ENCODE results near the gene PASK.

PASK gene

DNA sequence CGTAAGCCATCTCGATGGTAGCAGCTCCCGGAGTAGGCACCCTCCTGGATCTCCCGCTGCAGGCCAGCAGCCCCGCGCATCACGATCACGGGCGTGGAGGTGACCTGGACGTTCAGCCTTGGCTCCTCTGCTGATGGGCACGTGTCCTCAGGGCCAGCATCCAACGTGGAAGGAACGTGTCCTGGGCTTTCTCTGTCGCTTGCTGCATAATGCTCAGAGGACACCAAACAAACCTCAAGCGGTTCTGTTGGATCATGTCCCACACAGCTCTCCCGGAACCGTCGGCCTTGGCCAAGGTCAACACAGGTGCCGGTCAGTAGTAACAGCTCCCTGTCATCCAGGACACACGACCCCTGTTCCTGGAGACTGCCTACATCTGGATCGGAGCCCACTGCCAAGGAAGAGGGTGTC lies 23.1 kb downstream of the PASK start:
- H3K27me3 ChIP-seq (ENCODE audit: insufficient read depth, low read length): no peaks in the 10 kb centered on the region
- H3K9me3 ChIP-seq (ENCODE audit: low read length): no peaks in the 10 kb centered on the region
- no peak overlapping the region for H3K4me3 ChIP-seq (ENCODE audit: low read length)
- H3K36me3 ChIP-seq (ENCODE audit: insufficient read depth, low read length): peaks cover 30% of the 10 kb centered on the region
- no peak overlapping the region for H2AFZ ChIP-seq (ENCODE audit: low read depth, low read length)
- H3K4me1 ChIP-seq (ENCODE audit: insufficient read depth, low read length): no peaks in the 10 kb centered on the region

- H3K9me3 ChIP-seq (ENCODE audit: low read length): peaks cover 3% of the 10 kb centered on the region
- peaks cover 34% of the 10 kb centered on the region for H3K36me3 ChIP-seq (ENCODE audit: insufficient read depth, low read length)
- no peaks in the 10 kb centered on the region for H3K4me1 ChIP-seq (ENCODE audit: insufficient read depth, low read length)
- no peaks in the 10 kb centered on the region for H3K27me3 ChIP-seq (ENCODE audit: insufficient read depth, low read length)
- no peak overlapping the region for H2AFZ ChIP-seq (ENCODE audit: low read depth, low read length)
- H3K4me3 ChIP-seq (ENCODE audit: low read length): no peak overlapping the region
Measured at GRCh38 chr2:241125626-241126025, 23.6 kb downstream of the PASK start.

- Histone ChIP-seq H3K27me3 (ENCODE audit: insufficient read depth, low read length) (no peaks in the 10 kb centered on the region), H3K4me1 (ENCODE audit: insufficient read depth, low read length) (no peaks in the 10 kb centered on the region), H3K36me3 (ENCODE audit: insufficient read depth, low read length) (peaks cover 35% of the 10 kb centered on the region), H3K4me3 (ENCODE audit: low read length) (no peak overlapping the region), H2AFZ (ENCODE audit: low read depth, low read length) (no peak overlapping the region), H3K9me3 (ENCODE audit: low read length) (peaks cover 3% of the 10 kb centered on the region)
Measured at GRCh38 chr2:241123816-241124536, 25.3 kb downstream of the PASK start.

- Histone ChIP-seq H3K4me1 (ENCODE audit: insufficient read depth, low read length) (no peaks in the 10 kb centered on the region), H3K27me3 (ENCODE audit: insufficient read depth, low read length) (no peaks in the 10 kb centered on the region), H2AFZ (ENCODE audit: low read depth, low read length) (no peak overlapping the region), H3K4me3 (ENCODE audit: low read length) (no peak overlapping the region), H3K36me3 (ENCODE audit: insufficient read depth, low read length) (peaks cover 40% of the 10 kb centered on the region), H3K9me3 (ENCODE audit: low read length) (peaks cover 3% of the 10 kb centered on the region)
Measured at GRCh38 chr2:241122376-241123002, 26.8 kb downstream of the PASK start.

GRCh38 chr2:241121008-241121407 lies 28.3 kb downstream of the PASK start:
- H3K27me3 ChIP-seq (ENCODE audit: insufficient read depth, low read length): no peaks in the 10 kb centered on the region
- H3K9me3 ChIP-seq (ENCODE audit: low read length): peaks cover 3% of the 10 kb centered on the region
- H3K4me3 ChIP-seq (ENCODE audit: low read length): no peak overlapping the region
- H2AFZ ChIP-seq (ENCODE audit: low read depth, low read length): no peak overlapping the region
- H3K36me3 ChIP-seq (ENCODE audit: insufficient read depth, low read length): peaks cover 35% of the 10 kb centered on the region
- H3K4me1 ChIP-seq (ENCODE audit: insufficient read depth, low read length): no peaks in the 10 kb centered on the region

DNA sequence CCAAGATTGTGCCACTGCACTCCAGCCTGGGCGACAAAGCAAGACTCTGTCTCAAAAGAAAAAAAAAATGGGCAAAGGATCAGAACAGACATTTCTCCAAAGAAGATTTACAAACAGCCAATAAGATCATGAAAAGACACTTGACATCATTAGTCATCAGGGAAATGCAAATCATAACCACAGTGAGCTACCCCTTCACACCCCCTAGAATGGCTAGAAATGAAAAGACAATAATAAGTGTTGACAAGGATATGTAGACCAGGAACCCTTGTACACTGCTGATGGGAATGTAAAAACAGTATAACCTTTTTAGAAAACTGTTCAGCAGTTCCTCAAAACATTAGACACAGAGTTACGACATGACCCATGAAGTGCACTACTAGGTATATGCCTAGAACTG lies 28.8 kb downstream of the PASK start:
- Histone ChIP-seq H3K27me3 (ENCODE audit: insufficient read depth, low read length) (no peaks in the 10 kb centered on the region), H3K4me3 (ENCODE audit: low read length) (no peak overlapping the region), H3K9me3 (ENCODE audit: low read length) (peaks cover 3% of the 10 kb centered on the region), H3K36me3 (ENCODE audit: insufficient read depth, low read length) (peaks cover 36% of the 10 kb centered on the region), H2AFZ (ENCODE audit: low read depth, low read length) (no peak overlapping the region), H3K4me1 (ENCODE audit: insufficient read depth, low read length) (no peaks in the 10 kb centered on the region)

DNA sequence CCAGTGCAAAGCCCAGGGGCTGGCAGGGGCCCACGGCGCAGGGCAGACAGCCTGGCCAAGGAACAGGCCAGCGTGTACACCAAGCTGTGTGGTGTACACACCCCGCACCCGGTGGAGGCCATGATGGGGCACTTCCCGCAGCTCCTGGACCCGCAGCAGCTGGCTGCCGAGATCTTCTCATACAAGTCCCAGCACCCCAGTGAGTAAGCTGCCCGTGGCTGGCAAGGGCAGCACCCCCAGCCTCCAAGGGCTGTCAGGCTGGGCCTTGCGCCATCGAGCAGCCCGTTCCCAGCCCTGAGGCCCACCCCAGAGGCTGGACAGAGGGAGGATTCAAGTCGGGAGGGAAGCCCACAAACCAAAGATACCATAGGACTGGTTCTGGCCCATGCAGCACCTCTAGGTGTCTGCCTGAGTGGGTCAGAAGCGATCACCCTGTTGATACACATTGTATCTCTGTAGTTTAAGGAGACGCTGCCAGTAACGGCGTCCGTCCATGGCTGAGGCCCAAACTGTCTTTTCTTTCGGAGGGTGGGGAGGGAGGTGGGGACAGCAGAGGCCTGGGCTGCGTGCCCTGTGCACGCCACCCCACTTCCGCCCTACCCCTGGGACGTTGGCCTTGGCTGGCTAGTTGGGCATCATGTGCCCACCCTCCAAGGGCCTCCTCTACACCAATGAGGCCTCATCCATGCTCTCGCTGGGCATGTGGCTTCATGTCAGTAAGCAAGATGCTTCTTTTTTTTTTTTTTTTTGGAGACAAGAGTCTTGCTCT lies 30.4 kb downstream of the PASK start:
- no peak overlapping the region for H3K4me3 ChIP-seq (ENCODE audit: low read length)
- peaks cover 3% of the 10 kb centered on the region for H3K9me3 ChIP-seq (ENCODE audit: low read length)
- H2AFZ ChIP-seq (ENCODE audit: low read depth, low read length): no peak overlapping the region
- no peaks in the 10 kb centered on the region for H3K4me1 ChIP-seq (ENCODE audit: insufficient read depth, low read length)
- no peaks in the 10 kb centered on the region for H3K27me3 ChIP-seq (ENCODE audit: insufficient read depth, low read length)
- H3K36me3 ChIP-seq (ENCODE audit: insufficient read depth, low read length): peaks cover 49% of the 10 kb centered on the region

DNA sequence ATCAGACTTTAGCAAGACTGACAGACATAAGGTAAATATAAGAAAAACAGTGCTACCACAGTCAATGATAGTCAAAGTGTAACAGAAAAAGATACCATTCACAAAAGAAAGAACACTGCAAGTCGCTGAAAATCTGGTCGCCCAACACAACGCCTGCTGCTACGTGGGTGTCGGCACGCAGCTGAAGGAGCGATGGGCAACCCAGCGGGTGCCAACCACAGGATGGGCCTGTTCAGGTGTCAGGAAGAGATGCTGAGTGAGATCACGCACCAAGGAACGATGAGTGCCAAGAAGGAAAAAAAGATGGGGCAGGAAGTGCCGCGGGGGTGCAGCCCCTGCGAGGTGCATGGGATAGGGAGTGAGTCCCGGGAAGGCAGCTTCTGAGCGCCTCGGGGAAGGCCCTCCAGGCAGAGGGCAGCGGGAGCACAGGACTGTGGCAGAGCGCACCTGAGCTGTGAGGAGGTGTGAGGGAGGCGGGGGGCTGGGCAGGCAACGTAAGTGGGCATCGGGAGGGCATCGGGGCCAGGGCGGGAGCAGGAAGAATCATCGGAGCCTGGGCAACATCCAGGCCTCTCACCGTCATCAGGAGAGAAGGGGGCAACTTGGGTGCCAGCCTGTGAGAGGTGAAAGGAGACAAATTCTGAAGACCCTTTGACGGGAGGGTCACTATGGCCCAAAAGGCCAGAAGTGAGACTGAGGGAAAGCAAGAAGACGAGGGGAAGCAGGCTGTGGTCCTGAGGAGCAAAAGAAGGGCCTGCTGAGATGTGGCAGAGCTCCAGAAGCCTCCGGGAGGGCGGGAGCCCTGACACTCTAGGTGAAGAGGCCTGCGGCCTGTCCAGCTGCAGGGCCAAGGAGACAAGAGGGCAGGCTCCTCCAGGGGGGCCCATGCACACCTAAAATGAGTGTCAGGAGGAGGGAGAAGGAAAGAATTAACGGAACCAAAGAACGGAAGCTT lies 32.4 kb downstream of the PASK start:
- no peak overlapping the region for H3K4me3 ChIP-seq (ENCODE audit: low read length)
- no peaks in the 10 kb centered on the region for H3K27me3 ChIP-seq (ENCODE audit: insufficient read depth, low read length)
- peaks cover 41% of the 10 kb centered on the region for H3K36me3 ChIP-seq (ENCODE audit: insufficient read depth, low read length)
- no peak overlapping the region for H2AFZ ChIP-seq (ENCODE audit: low read depth, low read length)
- H3K4me1 ChIP-seq (ENCODE audit: insufficient read depth, low read length): no peaks in the 10 kb centered on the region
- H3K9me3 ChIP-seq (ENCODE audit: low read length): peaks cover 3% of the 10 kb centered on the region

DNA sequence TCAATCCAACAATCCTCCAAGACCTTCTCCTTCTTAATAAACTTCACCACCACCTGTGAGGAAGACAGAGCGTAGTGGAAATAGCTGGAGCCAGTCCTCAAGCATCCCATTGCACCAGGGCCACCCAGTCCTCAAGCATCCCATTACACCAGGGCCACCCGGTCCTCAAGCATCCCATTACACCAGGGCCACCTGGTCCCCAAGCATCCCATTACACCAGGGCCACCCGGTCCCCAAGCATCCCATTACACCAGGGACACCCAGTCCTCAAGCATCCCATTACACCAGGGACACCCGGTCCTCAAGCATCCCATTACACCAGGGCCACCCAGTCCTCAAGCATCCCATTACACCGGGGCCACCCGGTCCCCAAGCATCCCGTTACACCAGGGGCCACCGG lies 33.9 kb downstream of the PASK start:
- Histone ChIP-seq H3K9me3 (ENCODE audit: low read length) (no peaks in the 10 kb centered on the region), H3K36me3 (ENCODE audit: insufficient read depth, low read length) (peaks cover 34% of the 10 kb centered on the region), H3K4me3 (ENCODE audit: low read length) (no peak overlapping the region), H3K27me3 (ENCODE audit: insufficient read depth, low read length) (no peaks in the 10 kb centered on the region), H2AFZ (ENCODE audit: low read depth, low read length) (no peak overlapping the region), H3K4me1 (ENCODE audit: insufficient read depth, low read length) (no peaks in the 10 kb centered on the region)

- H3K36me3 ChIP-seq (ENCODE audit: insufficient read depth, low read length): peaks cover 34% of the 10 kb centered on the region
- no peaks in the 10 kb centered on the region for H3K4me1 ChIP-seq (ENCODE audit: insufficient read depth, low read length)
- no peak overlapping the region for H2AFZ ChIP-seq (ENCODE audit: low read depth, low read length)
- no peak overlapping the region for H3K4me3 ChIP-seq (ENCODE audit: low read length)
- no peaks in the 10 kb centered on the region for H3K9me3 ChIP-seq (ENCODE audit: low read length)
- no peaks in the 10 kb centered on the region for H3K27me3 ChIP-seq (ENCODE audit: insufficient read depth, low read length)
Measured at GRCh38 chr2:241114836-241115235, 34.4 kb downstream of the PASK start.

DNA sequence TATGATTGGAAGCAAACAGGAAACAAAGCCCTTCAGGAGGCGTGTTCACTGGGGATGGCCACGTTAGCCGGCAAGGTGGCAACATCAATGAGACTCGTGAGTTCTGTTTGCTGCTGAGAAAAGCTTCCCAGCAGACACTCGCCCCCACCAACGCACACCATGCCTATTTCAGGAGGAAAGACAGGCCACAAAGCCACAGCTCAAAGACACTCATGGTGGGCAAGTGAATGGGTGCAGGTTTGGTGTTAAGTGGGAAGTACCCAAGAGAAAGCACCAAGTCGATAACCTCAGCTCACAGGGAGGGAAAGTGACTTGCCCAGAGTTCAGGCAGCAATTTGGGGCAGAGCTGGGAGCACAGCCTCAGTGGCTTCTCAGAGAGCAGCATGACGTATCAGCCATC lies 36.7 kb downstream of the PASK start:
- Histone ChIP-seq H3K27me3 (ENCODE audit: insufficient read depth, low read length) (no peaks in the 10 kb centered on the region), H3K4me3 (ENCODE audit: low read length) (no peak overlapping the region), H3K9me3 (ENCODE audit: low read length) (no peaks in the 10 kb centered on the region), H2AFZ (ENCODE audit: low read depth, low read length) (no peak overlapping the region), H3K4me1 (ENCODE audit: insufficient read depth, low read length) (no peaks in the 10 kb centered on the region), H3K36me3 (ENCODE audit: insufficient read depth, low read length) (peaks cover 40% of the 10 kb centered on the region)

DNA sequence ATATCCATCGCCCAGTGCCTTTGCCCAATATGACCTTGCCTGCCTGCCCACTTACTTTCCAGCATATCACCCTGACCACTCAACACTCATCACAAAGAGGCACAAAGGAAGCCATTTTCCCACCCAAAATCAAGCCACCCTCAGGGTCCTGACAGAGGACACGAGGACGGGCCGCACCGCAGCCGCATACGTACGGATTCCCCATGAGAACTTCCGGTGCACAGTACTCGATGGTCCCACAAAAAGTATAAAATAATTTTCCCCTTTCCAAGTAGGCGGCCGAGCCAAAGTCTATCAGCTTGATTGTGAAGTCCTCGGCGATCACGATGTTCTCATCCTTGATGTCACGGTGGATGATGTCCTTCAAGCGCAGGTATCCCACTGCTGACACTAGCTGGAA lies 37.2 kb downstream of the PASK start:
- no peak overlapping the region for H3K4me3 ChIP-seq (ENCODE audit: low read length)
- H3K9me3 ChIP-seq (ENCODE audit: low read length): no peaks in the 10 kb centered on the region
- H3K36me3 ChIP-seq (ENCODE audit: insufficient read depth, low read length): peaks cover 44% of the 10 kb centered on the region
- no peaks in the 10 kb centered on the region for H3K27me3 ChIP-seq (ENCODE audit: insufficient read depth, low read length)
- no peaks in the 10 kb centered on the region for H3K4me1 ChIP-seq (ENCODE audit: insufficient read depth, low read length)
- H2AFZ ChIP-seq (ENCODE audit: low read depth, low read length): no peak overlapping the region
